RWPE2 (cell line): Measurements from ENCODE around the gene SCUBE3.

Experiments
- ATAC-seq: fragments of 200-7000 bp; cut with Tn5 transposase; 3 replicates; pipeline ENCODE4 v1.9.1; 2021; ENCODE audit warnings: low read depth
- DNase-seq: peaks from one replicate; pipeline ENCODE4 v3.0.0-alpha.2; 2020; ENCODE audit warnings: low spot score
- H3K27ac ChIP-seq: fragments of 450-650 bp; 2 replicates; pipeline ENCODE4 v1.5.1; 2017; ENCODE audit warnings: mild to moderate bottlenecking; ENCODE audit not compliant: poor library complexity, severe bottlenecking
- H3K27me3 ChIP-seq: fragments of 250-450 bp; sonication (Bioruptor Pico); 2 replicates; pipeline ENCODE4 v1.5.1; 2021; ENCODE audit warnings: mild to moderate bottlenecking, moderate library complexity; ENCODE audit not compliant: insufficient read depth, poor library complexity, severe bottlenecking
- H3K36me3 ChIP-seq: fragments of 250-450 bp; sonication (Bioruptor Pico); 2 replicates; pipeline ENCODE4 v1.5.1; 2020; ENCODE audit warnings: low read depth, mild to moderate bottlenecking, moderate library complexity
- H3K4me1 ChIP-seq: fragments of 250-450 bp; sonication (Bioruptor Pico); 2 replicates; pipeline ENCODE4 v1.5.1; 2021; ENCODE audit warnings: mild to moderate bottlenecking, moderate library complexity; ENCODE audit not compliant: insufficient read depth, poor library complexity, severe bottlenecking
- H3K4me3 ChIP-seq: fragments of 250-450 bp; sonication (Bioruptor Pico); 2 replicates; pipeline ENCODE4 v1.5.1; 2021; ENCODE audit warnings: mild to moderate bottlenecking, moderate library complexity; ENCODE audit not compliant: severe bottlenecking
- H3K9me3 ChIP-seq: fragments of 250-450 bp; sonication (Bioruptor Pico); 2 replicates; pipeline ENCODE4 v1.5.1; 2021; ENCODE audit warnings: mild to moderate bottlenecking, moderate library complexity; ENCODE audit not compliant: severe bottlenecking
- CTCF ChIP-seq: fragments of 450-650 bp; IDR thresholded peaks from one replicate; pipeline ENCODE4 v1.5.1; 2017; ENCODE audit warnings: mild to moderate bottlenecking, moderate library complexity; ENCODE audit not compliant: poor library complexity, severe bottlenecking

The SCUBE3 gene

GRCh38 chr6:35214869-35215664 is 1.3 kb downstream of the SCUBE3 start:
- Histone ChIP-seq H3K4me3 (no peak overlapping the region), H3K27me3 (peaks cover 29% of the 10 kb centered on the region), H3K9me3 (no peaks in the 10 kb centered on the region), H3K4me1 (no peaks in the 10 kb centered on the region), H3K27ac (no peak overlapping the region), H3K36me3 (no peaks in the 10 kb centered on the region)
- no peak for TF ChIP-seq CTCF
- DNase-seq (no peak), ATAC-seq (no peak)

DNA sequence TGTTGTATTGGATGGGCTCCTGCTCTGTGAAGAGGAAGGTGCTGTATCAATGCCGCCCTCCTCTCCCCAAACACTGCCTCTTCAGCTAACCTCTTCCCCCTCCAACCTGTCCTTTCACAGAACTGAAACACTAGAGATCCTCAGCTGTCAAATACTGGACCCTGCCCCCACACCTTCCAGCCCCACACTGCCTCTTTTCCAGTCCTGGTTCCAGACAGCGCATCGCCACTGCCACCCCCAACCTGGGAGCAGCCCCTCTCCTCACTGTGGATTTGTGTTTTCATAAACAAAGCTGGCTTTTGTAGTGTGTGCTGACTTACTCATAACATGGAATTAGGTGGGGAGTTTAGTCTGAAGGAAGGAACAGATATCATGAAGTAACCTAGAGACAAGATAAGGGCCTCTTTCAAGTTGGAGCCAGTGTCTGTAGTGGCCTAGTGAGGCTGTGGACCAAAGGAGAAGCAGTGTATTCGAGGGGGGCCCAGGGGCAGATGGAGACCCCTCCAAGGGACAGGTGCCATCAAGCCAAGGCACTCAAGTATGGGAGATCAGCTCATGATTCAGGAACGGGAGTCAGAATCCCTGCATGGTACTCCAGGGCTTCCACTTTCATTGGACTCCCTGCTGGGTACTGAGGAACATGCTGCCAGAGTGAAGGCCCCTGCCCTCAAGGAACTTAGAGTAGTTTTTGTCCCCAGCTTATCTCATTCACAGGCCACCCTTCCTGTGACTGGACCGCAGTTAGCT is 2.1 kb downstream of the SCUBE3 start:
- Histone ChIP-seq H3K27me3 (peaks cover 29% of the 10 kb centered on the region), H3K27ac (no peak overlapping the region), H3K9me3 (no peaks in the 10 kb centered on the region), H3K4me1 (no peaks in the 10 kb centered on the region), H3K4me3 (no peak overlapping the region), H3K36me3 (no peaks in the 10 kb centered on the region)
- no peak for TF ChIP-seq CTCF
- ATAC-seq, result no peak
- no peak for DNase-seq

DNA sequence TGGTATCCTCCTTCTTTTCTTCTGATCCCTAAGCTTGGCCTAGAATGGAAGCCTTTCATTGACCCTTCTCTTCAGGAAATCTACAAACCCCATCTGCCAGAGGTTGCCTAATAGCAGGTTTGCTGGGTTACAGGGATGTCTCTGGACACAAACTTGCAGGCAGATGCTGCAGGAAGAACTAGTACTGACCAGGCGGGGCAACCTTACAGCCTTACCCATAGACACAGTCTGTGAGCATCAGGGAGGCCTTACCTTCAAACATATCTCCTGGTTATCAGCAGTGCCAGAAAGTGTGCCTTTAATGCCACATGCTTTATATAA is 2.6 kb downstream of the SCUBE3 start:
- Histone ChIP-seq H3K27ac (no peak overlapping the region), H3K9me3 (no peaks in the 10 kb centered on the region), H3K4me3 (no peak overlapping the region), H3K27me3 (peaks cover 29% of the 10 kb centered on the region), H3K36me3 (no peaks in the 10 kb centered on the region), H3K4me1 (no peaks in the 10 kb centered on the region)
- ATAC-seq (no peak), DNase-seq (no peak)
- no peak for TF ChIP-seq CTCF

- Histone ChIP-seq H3K4me3 (no peak overlapping the region), H3K9me3 (no peaks in the 10 kb centered on the region), H3K27ac (no peak overlapping the region), H3K4me1 (no peaks in the 10 kb centered on the region), H3K27me3 (peaks cover 28% of the 10 kb centered on the region), H3K36me3 (no peaks in the 10 kb centered on the region)
- no peak for TF ChIP-seq CTCF
- DNase-seq (no peak), ATAC-seq (no peak)
These were observed 3.4 kb downstream of the SCUBE3 start for GRCh38 chr6:35216851-35217811.
